GM15510 (cell line): Measurements from ENCODE around the gene ACKR2.

Source experiments
- POLR2A ChIP-seq: IDR thresholded peaks from 3 replicates; pipeline ENCODE4 v1.6.1; 2011; ENCODE audit warnings: borderline replicate concordance; ENCODE audit not compliant: insufficient read length; ENCODE audit errors: extremely low read depth

Gene ACKR2

DNA sequence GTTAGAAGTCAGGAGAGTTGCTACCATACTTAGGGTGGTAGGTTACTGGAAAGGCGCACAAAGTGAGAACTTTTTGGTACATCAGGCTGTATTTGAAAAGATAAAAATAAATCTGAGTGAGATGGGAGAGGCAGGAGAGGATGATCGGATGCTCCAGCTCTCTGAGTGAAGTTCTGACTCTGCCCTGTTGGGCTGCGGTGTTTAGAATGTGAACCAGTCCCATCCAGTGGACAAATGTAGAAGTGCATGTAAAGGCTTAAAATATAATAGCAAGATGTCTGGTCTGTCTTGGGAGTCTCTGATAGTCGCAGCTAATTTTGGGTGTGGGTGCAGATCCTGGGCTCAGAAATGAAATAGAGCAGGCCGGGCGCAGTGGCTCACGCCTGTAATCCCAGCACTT is 30.4 kb downstream of the ACKR2 start:
- TF ChIP-seq POLR2A = no peak

DNA sequence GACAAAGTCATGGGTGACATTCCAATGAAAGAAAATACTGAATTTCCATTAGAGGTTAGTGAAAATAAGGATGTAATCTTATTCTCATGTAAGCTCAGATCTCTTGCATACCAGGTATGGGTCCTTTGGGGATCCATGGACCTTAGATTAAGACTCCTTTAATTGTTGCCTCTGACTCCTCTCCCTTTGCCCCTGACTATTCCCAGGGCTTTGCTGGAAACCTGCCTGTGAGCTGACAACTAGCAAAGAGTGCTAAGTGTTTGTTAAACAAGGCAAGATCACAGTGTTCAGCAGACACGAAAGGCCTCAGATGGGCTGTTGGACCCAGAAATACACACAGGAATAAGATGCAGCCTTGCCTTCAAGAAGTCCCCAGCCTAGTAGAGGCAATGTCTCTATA is 32.1 kb downstream of the ACKR2 start:
- no peak for TF ChIP-seq POLR2A

DNA sequence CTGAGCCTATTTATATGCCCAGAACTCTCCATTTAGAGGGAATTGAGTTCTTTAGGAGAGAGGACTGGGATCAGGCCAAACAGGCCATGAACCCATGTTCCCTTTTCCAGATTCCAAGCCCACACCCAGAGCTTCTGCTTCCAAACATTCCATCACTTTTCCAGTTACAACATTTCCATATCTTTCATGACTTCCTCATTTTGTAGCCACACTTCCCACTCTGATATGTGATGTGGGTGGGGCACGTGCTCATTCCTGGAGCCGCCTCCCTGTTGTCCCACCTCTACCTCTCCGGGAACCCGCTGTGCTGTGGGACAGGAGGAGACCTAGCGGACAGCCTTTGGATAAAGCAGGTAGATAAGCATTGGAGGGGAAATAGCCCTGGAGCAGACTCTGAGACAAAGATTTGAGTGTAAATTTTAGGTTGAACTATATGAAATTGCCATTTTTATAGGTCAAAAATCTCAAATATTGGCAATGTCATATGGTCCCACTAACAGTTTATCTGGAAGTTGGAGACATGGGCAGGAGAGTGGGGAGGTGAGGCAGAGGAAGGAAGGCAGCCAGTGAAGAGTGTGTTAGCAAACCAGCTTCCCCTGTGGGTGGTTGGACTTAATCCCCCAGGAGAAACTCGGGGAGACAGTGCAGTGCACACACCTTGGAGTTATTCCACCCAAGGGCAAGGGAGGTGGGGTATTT is 34.6 kb downstream of the ACKR2 start:
- no peak for TF ChIP-seq POLR2A

DNA sequence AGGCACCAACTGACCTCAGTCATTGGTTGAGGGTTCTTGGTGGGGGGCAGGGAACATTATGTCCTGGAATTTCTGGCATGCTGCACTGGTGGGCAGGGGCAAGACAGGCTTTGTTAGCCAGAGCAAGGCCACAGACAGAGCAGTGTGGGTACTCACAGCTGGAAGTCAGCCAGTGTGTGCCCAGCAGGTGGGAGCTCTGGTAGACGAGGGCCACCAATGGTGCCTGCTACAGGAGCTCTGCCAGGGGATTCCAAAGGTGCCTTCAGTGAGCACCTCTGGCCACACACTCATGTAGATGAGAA is 35.1 kb downstream of the ACKR2 start:
- no peak for TF ChIP-seq POLR2A

DNA sequence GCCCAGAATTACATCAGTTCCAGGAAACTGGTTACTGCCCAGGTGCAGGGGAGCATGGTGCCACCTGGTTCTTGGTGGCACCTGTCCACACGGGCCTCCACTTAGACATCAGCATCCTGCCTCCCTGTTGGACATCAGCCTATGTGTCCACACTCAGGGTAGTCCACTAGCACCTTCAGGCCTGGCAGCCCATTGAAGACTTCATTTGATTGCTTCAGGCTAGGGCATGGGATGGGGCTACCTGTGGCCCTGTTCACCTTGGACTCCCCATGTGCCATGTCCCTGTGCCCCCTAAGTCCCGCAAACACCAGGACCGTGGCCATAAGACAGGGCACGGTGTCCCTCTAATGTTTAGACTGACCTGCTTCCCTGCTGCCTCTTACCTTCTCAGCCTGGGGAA is 35.6 kb downstream of the ACKR2 start:
- TF ChIP-seq POLR2A = no peak

DNA sequence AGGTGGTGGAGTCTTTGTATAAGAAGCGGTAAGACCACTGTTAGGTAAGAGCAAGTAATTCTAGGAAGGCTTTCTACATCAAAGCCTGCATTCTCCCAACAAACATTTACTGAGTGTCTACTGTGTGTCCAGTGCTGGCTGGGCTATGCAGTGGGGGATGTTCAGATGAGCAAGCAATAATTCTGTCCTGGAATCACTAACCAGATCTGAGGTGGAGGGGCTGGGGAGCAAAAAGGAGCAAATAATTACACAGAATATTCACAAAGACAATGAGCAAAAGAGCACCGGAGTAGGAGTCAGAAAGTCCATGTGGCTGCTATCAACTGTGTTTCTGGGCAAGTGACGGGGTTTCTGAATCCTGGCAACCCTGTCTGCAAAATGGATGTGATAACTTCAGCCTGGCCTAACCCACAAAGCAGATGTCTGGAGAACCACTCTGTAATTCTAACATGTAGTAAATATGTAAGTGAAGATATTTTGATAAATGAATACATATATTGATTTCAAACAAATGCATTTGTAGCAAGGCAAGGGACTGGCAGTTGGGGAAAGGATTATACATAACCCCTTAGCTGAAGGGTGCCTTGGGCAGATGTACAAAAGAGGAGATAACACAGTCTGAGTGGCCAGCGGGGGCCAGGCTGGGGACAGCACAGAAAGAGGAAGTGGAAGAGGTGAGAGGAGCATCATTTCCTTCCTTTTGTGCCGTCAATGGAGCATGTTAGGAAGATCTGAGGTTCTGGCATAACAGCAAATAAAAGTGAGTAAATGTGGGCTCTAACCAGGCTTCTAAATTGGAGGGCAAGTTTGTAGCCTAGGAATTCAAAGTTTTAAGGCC is 37.7 kb downstream of the ACKR2 start:
- no peak for TF ChIP-seq POLR2A

DNA sequence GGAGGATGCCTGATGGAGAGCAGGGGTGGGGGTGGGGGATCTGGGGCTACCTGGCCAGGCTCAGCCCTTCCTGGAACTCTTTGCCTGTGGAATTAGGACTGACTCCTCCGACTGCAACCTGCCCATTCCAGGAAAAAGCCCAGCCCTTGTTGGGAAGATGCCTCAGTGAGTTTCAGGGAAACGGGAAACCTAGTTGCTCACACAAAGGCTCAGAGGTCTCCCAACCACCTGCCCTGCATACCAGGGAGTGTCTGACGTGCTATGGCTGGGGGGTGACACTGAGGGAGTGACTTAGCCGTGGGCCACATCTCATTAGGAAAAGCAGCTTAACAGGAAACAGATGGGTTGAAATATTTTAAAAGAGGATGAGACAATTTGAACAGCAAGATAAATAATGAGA is 38.5 kb downstream of the ACKR2 start:
- no peak for TF ChIP-seq POLR2A

DNA sequence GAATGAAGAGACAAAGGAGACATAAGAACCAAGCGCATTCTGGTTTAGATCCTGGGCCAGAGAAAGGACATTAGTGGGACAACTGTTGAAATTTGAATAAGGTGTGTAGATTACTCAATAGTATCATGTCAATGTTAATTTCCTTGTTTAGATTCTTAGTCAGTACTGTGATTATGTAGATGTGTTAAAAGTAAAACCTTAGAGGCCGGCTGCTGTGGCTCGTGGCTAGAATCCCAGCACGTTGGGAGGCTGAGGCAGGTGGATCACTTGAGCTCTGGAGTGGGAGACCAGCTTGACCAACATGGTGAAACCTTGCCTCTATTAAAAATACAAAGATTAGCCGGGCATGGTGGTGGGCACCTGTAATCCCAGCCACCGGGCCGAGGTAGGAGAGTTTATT is 39.8 kb downstream of the ACKR2 start:
- TF ChIP-seq POLR2A = no peak

DNA sequence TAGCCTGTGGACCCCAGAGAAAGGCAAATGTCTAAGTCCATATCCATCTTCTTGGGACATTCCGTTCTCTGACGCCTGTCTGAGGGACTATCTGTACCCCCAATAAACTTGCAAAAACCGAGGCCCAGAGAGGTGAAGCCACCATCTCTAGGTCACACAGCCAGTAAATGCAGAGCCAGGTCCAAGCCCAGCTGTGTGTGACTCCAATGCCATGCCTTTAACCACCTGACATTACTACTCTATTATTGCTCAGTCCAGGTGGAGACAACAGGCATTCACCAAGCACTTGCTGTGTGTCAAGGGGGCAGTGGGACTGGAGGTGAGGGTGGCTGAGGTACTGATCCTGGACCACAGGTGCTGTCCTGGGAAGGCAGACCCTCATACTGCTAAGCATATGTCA is 41.0 kb downstream of the ACKR2 start:
- no peak for TF ChIP-seq POLR2A

DNA sequence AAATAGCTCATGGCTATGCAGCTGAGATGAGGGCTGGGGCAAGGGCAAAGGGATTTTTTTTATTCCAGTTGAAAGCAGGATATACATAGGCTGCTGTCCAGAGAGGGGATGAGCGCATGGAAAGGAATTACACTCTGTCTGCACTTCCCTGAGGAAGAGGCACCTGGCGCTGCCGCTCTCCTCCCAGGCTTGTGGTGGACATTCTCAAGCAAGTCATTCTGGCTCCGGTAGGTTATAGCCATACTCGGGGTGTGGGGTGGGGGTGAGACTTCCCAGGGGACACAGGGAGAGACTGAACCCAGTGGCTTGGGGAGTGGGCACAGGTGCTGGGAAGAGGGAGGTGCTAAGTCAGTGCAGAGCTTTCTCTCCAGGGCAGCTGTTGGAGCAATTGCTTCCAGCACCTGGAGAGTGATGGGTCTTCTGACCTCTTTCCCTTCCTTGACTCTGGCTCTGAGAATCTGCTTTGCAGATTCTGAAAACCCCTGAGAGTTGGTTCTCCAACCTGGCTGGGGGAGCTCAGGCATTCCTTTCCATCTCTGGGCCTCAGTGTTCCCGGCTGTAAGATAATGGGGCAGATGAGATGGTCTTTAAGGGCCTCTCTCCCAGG is 42.1 kb downstream of the ACKR2 start:
- TF ChIP-seq POLR2A = no peak

DNA sequence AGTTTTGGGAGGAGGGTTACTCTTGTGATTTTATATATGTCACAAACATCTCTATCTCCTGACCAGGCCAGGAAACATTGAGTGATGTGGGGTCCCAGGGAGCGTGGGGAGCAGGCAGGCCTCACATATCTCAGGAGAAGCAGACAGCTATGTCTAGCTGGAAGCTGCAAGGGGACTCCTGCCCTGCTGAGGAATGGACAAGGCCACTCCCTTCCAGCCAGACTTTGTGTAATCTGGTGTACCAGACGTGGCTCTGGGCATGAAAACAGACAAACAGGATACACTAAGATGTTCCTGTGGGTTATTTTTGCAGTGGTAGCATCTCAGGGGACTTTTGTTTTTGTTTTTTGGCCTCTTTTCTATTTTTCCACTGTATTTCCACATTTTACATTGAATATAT is 43.2 kb downstream of the ACKR2 start:
- no peak for TF ChIP-seq POLR2A

DNA sequence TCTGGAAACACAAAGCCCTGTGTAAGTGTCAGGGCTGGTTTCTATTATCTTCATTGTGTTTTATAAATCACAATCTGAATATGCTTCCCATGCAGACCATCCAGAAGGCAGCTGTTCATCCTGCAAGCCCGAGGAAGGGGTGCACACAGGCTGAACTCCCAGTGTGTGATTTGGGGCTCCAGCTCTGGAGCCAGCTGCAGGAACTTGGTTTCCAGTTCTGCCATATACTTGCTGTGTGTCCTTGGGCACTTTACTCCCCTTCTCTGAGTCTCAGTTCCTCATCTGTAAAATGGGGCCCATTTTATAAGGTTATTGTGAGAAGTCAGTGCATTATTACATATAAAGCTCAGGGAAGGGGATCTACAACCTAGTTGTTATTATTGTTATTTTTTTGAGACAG is 43.8 kb downstream of the ACKR2 start:
- no peak for TF ChIP-seq POLR2A

DNA sequence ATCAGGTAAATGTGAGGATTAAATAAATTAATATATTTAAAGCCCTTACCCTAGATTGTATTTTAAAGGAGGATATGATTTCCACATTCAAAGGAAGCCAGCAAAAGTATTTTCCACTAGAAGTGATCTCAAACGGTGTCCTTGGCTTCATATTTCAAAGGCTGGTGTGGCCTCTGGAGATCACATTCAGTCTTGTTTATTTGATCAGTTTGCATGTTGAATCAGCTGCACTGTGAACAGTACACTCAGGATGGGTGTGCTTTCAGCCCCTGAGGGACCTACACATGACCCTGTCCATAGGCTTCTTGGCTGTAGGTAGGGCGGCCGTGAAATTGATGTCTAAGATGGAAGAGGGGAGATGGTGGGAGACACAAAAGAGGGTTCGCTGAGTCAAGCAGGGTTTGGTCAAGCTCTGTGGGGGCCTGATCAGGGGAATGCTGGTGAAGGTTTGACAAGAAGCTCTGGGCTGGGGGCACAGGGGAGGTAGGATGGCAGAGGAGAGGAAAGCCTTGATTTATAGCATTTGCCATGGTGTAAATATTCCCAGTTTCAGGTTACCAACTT is 44.6 kb downstream of the ACKR2 start:
- no peak for TF ChIP-seq POLR2A

DNA sequence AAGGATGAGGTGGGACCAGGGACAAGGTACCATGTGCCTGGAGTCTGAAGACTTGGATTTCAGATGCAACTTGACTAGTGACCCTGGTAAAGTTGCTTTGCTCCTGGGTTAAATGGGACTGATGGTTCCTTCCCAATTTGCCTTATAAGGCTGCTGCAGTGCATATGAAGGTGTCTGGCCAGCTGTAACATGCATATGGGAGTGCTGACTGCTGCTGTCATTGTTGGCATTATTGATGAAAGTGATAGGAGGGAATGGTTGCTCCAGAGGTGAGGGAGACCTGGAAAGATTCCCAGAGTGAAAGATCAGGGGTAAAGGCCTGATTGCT is 45.9 kb downstream of the ACKR2 start:
- no peak for TF ChIP-seq POLR2A

DNA sequence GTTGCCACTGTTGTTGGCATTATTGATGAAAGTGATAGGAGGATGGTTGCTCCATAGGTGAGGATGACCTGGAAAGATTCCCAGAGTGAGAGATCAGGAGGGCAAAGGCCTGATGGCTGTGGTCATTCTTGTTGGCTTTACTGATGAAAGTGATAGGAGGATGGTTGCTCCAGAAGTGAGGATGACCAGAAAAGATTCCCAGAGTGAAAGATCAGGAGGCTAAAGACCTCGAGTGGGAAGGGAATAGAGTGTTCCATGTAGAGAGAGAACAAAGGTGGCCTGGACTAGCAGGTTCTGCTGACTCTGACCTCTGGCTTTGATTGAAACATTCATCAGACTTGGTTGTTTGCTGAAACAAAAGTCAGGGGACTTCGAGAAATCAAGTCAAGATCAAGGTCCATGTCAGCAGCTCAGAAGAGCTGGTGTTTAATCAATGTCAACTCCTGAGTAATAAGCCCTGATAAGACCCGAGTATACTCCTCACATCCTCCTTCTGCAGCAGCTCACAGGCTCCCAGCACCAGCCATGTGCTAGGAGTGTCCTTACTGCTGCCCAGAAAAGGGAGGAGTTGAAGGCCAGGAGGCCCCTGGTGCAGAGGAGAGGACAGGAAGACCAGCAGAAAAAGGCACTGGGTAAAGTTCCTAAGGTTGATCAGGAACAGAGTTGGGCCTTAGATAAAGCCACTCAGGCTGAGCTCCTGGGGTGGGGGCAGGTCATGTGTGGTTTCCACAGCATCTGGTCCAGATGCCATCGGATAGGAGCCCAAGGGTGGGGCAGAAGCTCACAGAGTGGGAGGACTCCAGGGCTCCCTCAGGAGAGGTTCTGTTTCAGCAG is 46.5 kb downstream of the ACKR2 start:
- TF ChIP-seq POLR2A = no peak
